NCI-H774 (cell line): Measurements from ENCODE around the gene POT1.
"Not testable (repeated sequence)": the region's sequence is repeated elsewhere in the genome, so short reads cannot be mapped to it uniquely, and the experiment has no call there.

Source experiments
- DNase-seq: peaks from one replicate; lab custom pipeline; 2025; lab: John Stamatoyannopoulos, UW

POT1 gene

GRCh38 chr7:124929467-124930172 lies at the start of gene POT1:
Gene POT1 (minus strand): TSS chr7:124929825. CDS start chr7:124897173, 32,652 bp downstream.
- peak; percentile 98 for DNase-seq

GRCh38 chr7:124975131-124975530 lies 45.5 kb upstream of the POT1 start:
- not testable (repeated sequence) for DNase-seq

- DNase-seq = no peak
Observed at GRCh38 chr7:124965553-124965952, 35.9 kb upstream of the POT1 start.

GRCh38 chr7:124959676-124960075 lies 30.1 kb upstream of the POT1 start:
- DNase-seq = no peak

GRCh38 chr7:124957952-124958351 lies 28.3 kb upstream of the POT1 start:
- DNase-seq = not testable (repeated sequence)

GRCh38 chr7:124956160-124956559 lies 26.5 kb upstream of the POT1 start:
- no peak for DNase-seq

GRCh38 chr7:124954790-124955189 lies 25.2 kb upstream of the POT1 start:
- DNase-seq = no peak

GRCh38 chr7:124945680-124946079 lies 16.1 kb upstream of the POT1 start:
- DNase-seq = no peak

GRCh38 chr7:124943472-124943871 lies 13.8 kb upstream of the POT1 start:
- DNase-seq = no peak

GRCh38 chr7:124942399-124942798 lies 12.8 kb upstream of the POT1 start:
- no peak for DNase-seq

- no peak for DNase-seq
Observed at GRCh38 chr7:124940306-124940705, 10.7 kb upstream of the POT1 start.

GRCh38 chr7:124938128-124938527 lies 8.5 kb upstream of the POT1 start:
- DNase-seq = no peak

- no peak for DNase-seq
Observed at GRCh38 chr7:124937076-124937475, 7.5 kb upstream of the POT1 start.

GRCh38 chr7:124934841-124935240 lies 5.2 kb upstream of the POT1 start:
- DNase-seq = no peak

GRCh38 chr7:124930655-124931597 lies 1.3 kb upstream of the POT1 start:
- DNase-seq = no peak

GRCh38 chr7:124930173-124930623 lies 573 bp upstream of the POT1 start:
- DNase-seq = no peak

GRCh38 chr7:124924906-124925305 lies 4.7 kb downstream of the POT1 start:
- DNase-seq = no peak

- no peak for DNase-seq
Observed at GRCh38 chr7:124922200-124922599, 7.4 kb downstream of the POT1 start.

- DNase-seq = no peak
Observed at GRCh38 chr7:124919841-124920240, 9.8 kb downstream of the POT1 start.

- DNase-seq = no peak
Observed at GRCh38 chr7:124918662-124919061, 11.0 kb downstream of the POT1 start.

GRCh38 chr7:124915242-124915641 lies 14.4 kb downstream of the POT1 start:
- DNase-seq = no peak

- no peak for DNase-seq
Observed at GRCh38 chr7:124914298-124914697, 15.3 kb downstream of the POT1 start.

GRCh38 chr7:124912972-124913371 lies 16.7 kb downstream of the POT1 start:
- no peak for DNase-seq
